Sigmoid colon (tissue), 7 donors: ENCODE results near the gene RANBP2. TPM values are rescaled to one million over a fixed set of nuclear protein-coding genes. Genes with fewer than 3 reads are reported as not detected.

Experiments used
- DNase-seq: peaks from one replicate; pipeline ENCODE4 v3.0.0-alpha.2; 2019
- H3K27ac ChIP-seq, 4 donors: fragments of 200-600 bp; sonication (generic); one replicate each; pipeline ENCODE4 v1.5.1; 2016 to 2019; ENCODE audit warnings: mild to moderate bottlenecking in 1 of 4
- H3K27me3 ChIP-seq, 3 donors: fragments of 200-600 bp; sonication (generic); one replicate each; pipeline ENCODE4 v1.5.1; 2019; ENCODE audit warnings: mild to moderate bottlenecking in 1 of 3
- H3K36me3 ChIP-seq, 4 donors: fragments of 200-600 bp; sonication (generic); one replicate each; pipeline ENCODE4 v1.5.1; 2016 to 2019
- H3K4me1 ChIP-seq, 4 donors: fragments of 200-600 bp; sonication (generic); one replicate each; pipeline ENCODE4 v1.5.1; 2017 to 2019
- H3K4me3 ChIP-seq, 4 donors: fragments of 200-600 bp; sonication (generic); one replicate each; pipeline ENCODE4 v1.5.1; 2017 to 2019; ENCODE audit warnings: mild to moderate bottlenecking in 2 of 4, moderate library complexity in 1 of 4
- H3K9me3 ChIP-seq, 4 donors: fragments of 200-600 bp in 3 of 4; sonication (generic) in 3 of 4; one replicate each; pipeline versions ENCODE4 v1.5.1 to v1.6.1; 2013 to 2019
- EP300 ChIP-seq, 4 donors: sonication (generic); formaldehyde crosslinking; IDR thresholded peaks; one replicate each; pipeline ENCODE4 v1.6.1; 2017; ENCODE audit warnings: antibody characterized with exemption in 4 of 4
- POLR2A ChIP-seq, 2 donors: fragments of 450-650 bp; IDR thresholded peaks; one replicate each; pipeline ENCODE4 v1.6.1; 2016; ENCODE audit warnings: antibody characterized with exemption in 2 of 2, mild to moderate bottlenecking in 2 of 2, moderate library complexity in 2 of 2
- POLR2AphosphoS5 ChIP-seq, 4 donors: sonication (generic); formaldehyde crosslinking; IDR thresholded peaks; one replicate each; pipeline ENCODE4 v1.6.1; 2017; ENCODE audit warnings: antibody characterized with exemption in 4 of 4
- WGBS, 2 donors: extraction: QIAGEN DNeasy Blood & Tissue Kit; methylation state at CpG; one replicate each; pipeline ENCODE4 v1.1.7; 2013; 5-methylcytosine and 5-hydroxymethylcytosine counted together
- intact Hi-C: fragments of 100-400 bp; cut with DNase I; formaldehyde crosslinking; loops from one replicate; pipeline ENCODE4 v1.15.1; 2023
- polyA plus RNA-seq, 3 donors: library from polyadenylated mRNA; stranded (reverse); fragments of 200-250 nt; gene quantifications; one replicate each; pipeline ENCODE4 v1.2.3, GENCODE V29; 2013
- total RNA-seq, 4 donors: library from RNA; depleted of rRNA; stranded (reverse); fragments of >200 nt; gene quantifications; one replicate each; pipeline ENCODE4 v1.1.0, GENCODE V29; 2016
- TF ChIP-seq, protein P1 (sequence below), 4 experiments: fragments of 450-650 bp in 3 of 4; fragments of 200-600 bp in 1 of 4; IDR thresholded peaks; one replicate each; pipeline ENCODE4 v1.5.1; 2016 to 2019; ENCODE audit warnings: antibody characterized with exemption in 4 of 4, mild to moderate bottlenecking in 3 of 4, moderate library complexity in 2 of 4
- donor health status: healthy with polysubstance abuse.
- donor health status: Bipolar disorder and iron deficiency.
- donor health status: healthy.

RANBP2 gene
- total and polyA plus RNA-seq, 7 donors: 5.3 to 66.5 (median 52.6) TPM

DNA sequence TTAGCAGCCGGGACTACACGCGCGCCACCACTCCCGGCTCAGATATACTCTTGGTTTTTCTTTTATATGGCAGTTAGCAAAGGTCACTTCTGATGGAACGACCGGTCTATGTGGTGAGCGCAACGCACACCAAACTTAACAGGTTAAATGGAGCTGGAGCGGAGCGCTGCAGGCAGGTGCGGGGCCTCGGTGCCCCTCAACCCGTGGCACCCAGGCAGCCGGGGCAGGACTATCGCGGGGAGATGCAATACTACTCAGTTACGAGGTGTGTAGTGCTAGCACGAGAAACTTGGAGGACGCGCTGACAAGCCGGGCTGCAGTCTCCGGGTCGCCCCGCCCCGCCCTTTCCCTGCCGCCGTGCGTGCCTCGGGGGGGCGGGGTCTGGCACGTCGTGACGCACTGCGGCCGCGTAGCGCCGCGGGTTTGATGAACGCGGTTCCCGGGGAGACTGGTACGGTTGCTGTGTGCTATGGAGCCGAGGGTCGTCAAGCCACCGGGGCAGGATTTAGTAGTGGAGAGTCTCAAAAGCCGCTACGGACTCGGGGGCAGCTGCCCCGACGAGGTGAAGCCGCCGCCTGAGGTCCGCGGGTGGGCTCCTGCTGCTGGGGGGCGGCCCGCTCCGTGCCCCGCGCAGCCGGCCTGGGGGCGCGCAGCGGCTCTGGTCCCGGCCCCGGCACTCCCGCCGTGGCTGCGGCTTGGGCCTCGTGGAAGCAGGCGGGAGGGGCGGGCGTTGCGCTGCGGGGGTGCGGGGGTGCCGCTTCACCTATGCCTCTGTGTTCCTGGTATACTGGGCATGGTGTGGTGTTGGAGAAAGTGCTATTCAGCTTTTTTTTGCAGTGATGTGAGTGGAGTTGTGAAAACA, 67.3 kb downstream of the RANBP2 start, which contains the start of gene CCDC138:
CCDC138 (plus strand) TSS at position 418 of the 862 bp plus-strand sequence; CDS start at position 470, 52 bp downstream.
- peak; percentile 91 for DNase-seq
- 0% methylated on average over 78 of the region's 78 CpGs for WGBS, 2 donors
- Histone ChIP-seq H3K27ac (peak within 1 kb of the TSS; percentile 73 to 83 (median 79)), H3K36me3 (peaks cover 0 to 33% (median 6%) of the 10 kb centered on the region in 4 donors), H3K4me1 (peaks cover 0 to 12% (median 7%) of the 10 kb centered on the region in 4 donors), H3K9me3 (no peaks in the 10 kb centered on the region), H3K27me3 (no peaks in the 10 kb centered on the region), H3K4me3 (peak within 1 kb of the TSS; percentile 46 to 81 (median 72))
- TF ChIP-seq EP300 (IDR thresholded peaks at IDR 0.05) (peak in 1 of 4 donors; percentile 31), POLR2AphosphoS5 (IDR thresholded peaks at IDR 0.05) (peak; percentile 9 to 65 (median 62)), POLR2A (IDR thresholded peaks at IDR 0.05) (no peak)
- TF ChIP-seq, protein P1, sequence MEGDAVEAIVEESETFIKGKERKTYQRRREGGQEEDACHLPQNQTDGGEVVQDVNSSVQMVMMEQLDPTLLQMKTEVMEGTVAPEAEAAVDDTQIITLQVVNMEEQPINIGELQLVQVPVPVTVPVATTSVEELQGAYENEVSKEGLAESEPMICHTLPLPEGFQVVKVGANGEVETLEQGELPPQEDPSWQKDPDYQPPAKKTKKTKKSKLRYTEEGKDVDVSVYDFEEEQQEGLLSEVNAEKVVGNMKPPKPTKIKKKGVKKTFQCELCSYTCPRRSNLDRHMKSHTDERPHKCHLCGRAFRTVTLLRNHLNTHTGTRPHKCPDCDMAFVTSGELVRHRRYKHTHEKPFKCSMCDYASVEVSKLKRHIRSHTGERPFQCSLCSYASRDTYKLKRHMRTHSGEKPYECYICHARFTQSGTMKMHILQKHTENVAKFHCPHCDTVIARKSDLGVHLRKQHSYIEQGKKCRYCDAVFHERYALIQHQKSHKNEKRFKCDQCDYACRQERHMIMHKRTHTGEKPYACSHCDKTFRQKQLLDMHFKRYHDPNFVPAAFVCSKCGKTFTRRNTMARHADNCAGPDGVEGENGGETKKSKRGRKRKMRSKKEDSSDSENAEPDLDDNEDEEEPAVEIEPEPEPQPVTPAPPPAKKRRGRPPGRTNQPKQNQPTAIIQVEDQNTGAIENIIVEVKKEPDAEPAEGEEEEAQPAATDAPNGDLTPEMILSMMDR (IDR thresholded peaks at IDR 0.05): no peak
- intact Hi-C loops: no loop called here

DNA sequence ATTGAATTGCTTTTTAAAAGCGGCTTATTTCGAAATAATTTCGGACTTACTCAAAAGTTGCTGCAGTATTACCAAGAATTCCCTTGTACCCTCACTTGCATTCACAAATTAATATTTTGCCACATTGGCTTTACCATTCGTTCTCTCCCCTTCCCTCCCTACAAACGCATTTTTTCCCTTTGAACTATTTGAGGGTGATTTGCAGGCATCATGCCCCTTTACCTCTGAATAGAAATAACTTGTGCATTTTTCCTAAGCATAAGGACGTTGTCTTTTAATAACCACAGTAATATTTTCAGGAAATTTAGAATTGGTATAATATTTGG, 67.9 kb downstream of the RANBP2 start:
- Histone ChIP-seq H3K9me3 (no peaks in the 10 kb centered on the region), H3K27ac (peak overlapping the region; percentile 73 to 83 (median 79)), H3K36me3 (peaks cover 0 to 27% (median 6%) of the 10 kb centered on the region in 4 donors), H3K4me3 (peak overlapping the region; percentile 46 to 81 (median 72)), H3K4me1 (peaks cover 0 to 12% (median 7%) of the 10 kb centered on the region in 4 donors), H3K27me3 (no peaks in the 10 kb centered on the region)
- WGBS, 2 donors: 1% methylated on average over 6 of the region's 6 CpGs
- no peak for DNase-seq
- intact Hi-C loops: no loop called here
- TF ChIP-seq EP300 (IDR thresholded peaks at IDR 0.05): no peak
- TF ChIP-seq POLR2A (IDR thresholded peaks at IDR 0.05): no peak
- TF ChIP-seq POLR2AphosphoS5 (IDR thresholded peaks at IDR 0.05): no peak
- TF ChIP-seq, protein P1 (IDR thresholded peaks at IDR 0.05): no peak

DNA sequence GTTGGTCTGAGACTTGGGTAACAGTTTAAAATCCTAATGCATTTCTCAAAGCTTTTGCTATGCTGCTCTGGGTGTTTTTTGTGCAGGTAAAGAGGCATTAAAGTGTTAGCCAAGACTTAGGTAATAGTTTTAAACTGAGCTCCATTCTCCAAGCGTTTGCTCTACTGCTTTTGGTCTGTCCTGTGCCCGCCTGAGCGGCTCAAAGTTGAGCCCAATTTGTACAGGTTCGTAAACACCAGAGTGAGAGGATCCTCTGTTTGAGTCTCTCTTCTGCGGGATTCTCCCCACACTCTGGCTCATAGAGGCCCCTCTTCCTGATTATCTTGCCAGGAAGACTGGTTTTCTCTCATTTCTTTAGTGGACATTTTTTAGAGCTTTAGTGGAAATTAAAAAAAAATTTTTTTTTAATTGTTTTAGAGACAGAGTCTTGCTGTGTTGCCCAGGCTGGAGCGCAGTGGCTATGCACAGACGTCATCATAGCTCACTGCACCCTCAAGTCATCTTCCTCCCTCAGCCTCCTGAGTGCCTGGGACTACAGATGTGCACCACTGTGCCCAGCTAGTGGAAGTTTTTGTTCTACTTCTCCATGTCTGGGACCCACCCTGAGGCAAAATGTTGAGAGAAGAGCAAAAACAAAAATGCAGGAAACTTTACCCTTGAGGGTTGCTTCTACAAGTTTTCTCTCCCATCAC, 83.9 kb downstream of the RANBP2 start:
- Histone ChIP-seq H3K27me3 (no peaks in the 10 kb centered on the region), H3K4me3 (no peak overlapping the region), H3K9me3 (no peaks in the 10 kb centered on the region), H3K27ac (no peak overlapping the region), H3K4me1 (no peaks in the 10 kb centered on the region), H3K36me3 (peaks cover 0 to 7% (median 0%) of the 10 kb centered on the region in 4 donors)
- no peak for TF ChIP-seq POLR2A (IDR thresholded peaks at IDR 0.05)
- no peak for TF ChIP-seq EP300 (IDR thresholded peaks at IDR 0.05)
- TF ChIP-seq POLR2AphosphoS5 (IDR thresholded peaks at IDR 0.05): no peak
- TF ChIP-seq, protein P1 (IDR thresholded peaks at IDR 0.05): no peak
- WGBS, 2 donors: 94 to 96% methylated on average over 7 of the region's 7 CpGs
- intact Hi-C loops: no loop called here
- no peak for DNase-seq

DNA sequence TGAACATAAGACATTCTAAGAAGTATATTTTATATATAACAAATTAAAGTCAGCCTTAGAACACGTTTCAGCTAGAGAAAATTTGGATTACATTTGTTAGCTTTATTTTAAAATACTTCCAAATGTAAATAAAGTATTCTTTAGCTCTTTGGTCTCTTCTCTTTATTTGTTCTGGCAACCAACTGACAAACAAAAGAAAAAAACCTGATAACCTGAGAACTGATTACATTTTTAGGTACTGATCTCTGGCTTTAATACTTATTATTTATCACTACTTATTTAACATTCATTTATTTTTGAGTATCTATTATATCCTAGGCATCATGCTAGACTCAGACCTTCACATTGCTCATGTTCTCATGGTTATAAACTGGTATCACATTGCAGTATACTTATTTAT, 85.8 kb downstream of the RANBP2 start:
- H3K9me3 ChIP-seq: peaks cover 0 to 4% (median 3%) of the 10 kb centered on the region in 4 donors
- TF ChIP-seq, protein P1 (IDR thresholded peaks at IDR 0.05): no peak
- no peak for TF ChIP-seq POLR2A (IDR thresholded peaks at IDR 0.05)
- TF ChIP-seq POLR2AphosphoS5 (IDR thresholded peaks at IDR 0.05): no peak
- TF ChIP-seq EP300 (IDR thresholded peaks at IDR 0.05): no peak
- intact Hi-C loops: no loop called here
- H3K4me1 ChIP-seq: no peaks in the 10 kb centered on the region
- 59 to 81% methylated on average over 1 of the region's 1 CpG for WGBS, 2 donors
- no peak overlapping the region for H3K4me3 ChIP-seq
- H3K36me3 ChIP-seq: no peaks in the 10 kb centered on the region
- no peaks in the 10 kb centered on the region for H3K27me3 ChIP-seq
- H3K27ac ChIP-seq: no peak overlapping the region
- no peak for DNase-seq
